GM21360 (cell line): ENCODE data around the gene SEPHS2.
"Not testable (repeated sequence)": the region's sequence is repeated elsewhere in the genome, so short reads cannot be mapped to it uniquely, and the experiment has no call there.

Experiments
- ATAC-seq: cut with Tn5 transposase; IDR thresholded peaks from one replicate; pipeline ENCODE4 v1.9.1; 2021; ENCODE audit warnings: mild to moderate bottlenecking, moderate library complexity; ENCODE audit not compliant: unreplicated experiment

SEPHS2 gene

GRCh38 chr16:30401768-30402425, 43.8 kb downstream of the SEPHS2 start:
- no peak for ATAC-seq

- no peak for ATAC-seq
These were observed 46.1 kb downstream of the SEPHS2 start for GRCh38 chr16:30399435-30400186.

- ATAC-seq, result no peak
These were observed 46.8 kb downstream of the SEPHS2 start for GRCh38 chr16:30398661-30399434.

- ATAC-seq, result no peak
These were observed 47.7 kb downstream of the SEPHS2 start for GRCh38 chr16:30397776-30398660.

GRCh38 chr16:30397056-30397455, 48.6 kb downstream of the SEPHS2 start:
- no peak for ATAC-seq

GRCh38 chr16:30396627-30397026, 49.0 kb downstream of the SEPHS2 start:
- ATAC-seq, result not testable (repeated sequence)

- no peak for ATAC-seq
These were observed 49.6 kb downstream of the SEPHS2 start for GRCh38 chr16:30395992-30396585.

- no peak for ATAC-seq
These were observed 50.3 kb downstream of the SEPHS2 start, which contains the start of gene ZNF48 for GRCh38 chr16:30395155-30395991. Gene ZNF48 (plus strand): TSS chr16:30395420. CDS start chr16:30395795, 375 bp downstream.

- no peak for ATAC-seq
These were observed 51.0 kb downstream of the SEPHS2 start for GRCh38 chr16:30394592-30395154.
